GM12878 (cell line): ENCODE data around the gene NPRL2. TPM values are rescaled to one million over a fixed set of nuclear protein-coding genes. Genes with fewer than 3 reads are reported as not detected.
A peak's percentile ranks its signal among the peaks of the same experiment; 100 is the strongest.

Experiments
- ATAC-seq: fragments of 200-7000 bp; cut with Tn5 transposase; 3 replicates; pipeline ENCODE4 v1.9.1; 2020; ENCODE audit warnings: mild to moderate bottlenecking, moderate library complexity
- BruUV-seq: library from RNA; stranded (reverse); fragments of 400-500 nt; replicated peaks from 2 replicates; lab custom pipeline; 2021; lab: Mats Ljungman, UMichigan
- CTCF ChIA-PET: fragments of 300-600 bp; sonication (Branson Sonifier 250); formaldehyde crosslinking; extraction: SDS; loops from one replicate; lab custom pipeline; 2021; ENCODE audit warnings: inconsistent platforms; lab: Yijun Ruan, JAX
- POLR2A ChIA-PET: fragments of 350-600 bp; formaldehyde crosslinking; extraction: SDS; loops from one replicate; lab custom pipeline; 2021; ENCODE audit warnings: inconsistent platforms; lab: Charles Lee
- RAD21 ChIA-PET: fragments of 300-600 bp; sonication (Branson Sonifier 250); formaldehyde crosslinking; loops from one replicate; lab custom pipeline; 2023; ENCODE audit warnings: antibody characterized with exemption; ENCODE audit not compliant: unreplicated experiment; lab: Charles Lee
- SMC1A ChIA-PET: fragments of 300-600 bp; sonication (Branson Sonifier 250); formaldehyde crosslinking; loops from one replicate; lab custom pipeline; 2023; ENCODE audit not compliant: unreplicated experiment, uncharacterized antibody; lab: Charles Lee
- DNase-seq: peaks from one replicate; pipeline ENCODE4 v3.0.0-alpha.2; 2011; ENCODE audit warnings: low read depth, low spot score
- FAIRE-seq: peaks from 3 replicates; lab custom pipeline; 2011; peaks lifted over from hg19 to GRCh38; lab: Jason Lieb, UNC
- H2AFZ ChIP-seq: 2 replicates; pipeline ENCODE4 v1.6.0; 2011; ENCODE audit warnings: low read depth, low read length, control low read depth; ENCODE audit not compliant: control insufficient read depth
- H3K27ac ChIP-seq: 2 replicates; pipeline ENCODE4 v1.5.1; 2011; ENCODE audit warnings: control low read depth; ENCODE audit not compliant: control insufficient read depth, insufficient read depth
- H3K27me3 ChIP-seq, 2 experiments: replicated peaks in 1 of 2; 2 replicates each; pipeline versions ENCODE4 v1.6.0 to v1.6.1; 2011; ENCODE audit warnings: low read length in 1 of 2; ENCODE audit not compliant: control insufficient read depth in 2 of 2, insufficient read depth in 2 of 2
- H3K36me3 ChIP-seq, 2 experiments: 2 replicates each; pipeline ENCODE4 v1.5.1; 2011; ENCODE audit warnings: low read length in 1 of 2; ENCODE audit not compliant: control insufficient read depth in 2 of 2, insufficient read depth in 2 of 2
- H3K4me1 ChIP-seq: 2 replicates; pipeline ENCODE4 v1.6.1; 2011; ENCODE audit warnings: mild to moderate bottlenecking, low read length, moderate library complexity, mixed read lengths; ENCODE audit not compliant: control insufficient read depth, insufficient read depth
- H3K4me2 ChIP-seq: 2 replicates; pipeline ENCODE4 v1.6.0; 2011; ENCODE audit warnings: control low read depth; ENCODE audit not compliant: control insufficient read depth, insufficient read depth
- H3K4me3 ChIP-seq: fragments of 200-600 bp; sonication (generic); 2 replicates; pipeline ENCODE4 v1.5.1; 2016
- H3K79me2 ChIP-seq: 2 replicates; pipeline ENCODE4 v1.6.0; 2011; ENCODE audit warnings: low read length; ENCODE audit not compliant: control insufficient read depth, insufficient read depth
- H3K9ac ChIP-seq: 2 replicates; pipeline ENCODE4 v1.8.0; 2011; ENCODE audit warnings: low read length, control low read depth, mixed read lengths; ENCODE audit not compliant: control insufficient read depth, insufficient read depth
- H3K9me3 ChIP-seq: replicated peaks from 3 replicates; pipeline ENCODE4 v1.5.1; 2011; ENCODE audit warnings: mild to moderate bottlenecking, low read length; ENCODE audit not compliant: control insufficient read depth, insufficient read depth
- H4K20me1 ChIP-seq: 2 replicates; pipeline ENCODE4 v1.6.0; 2011; ENCODE audit not compliant: control insufficient read depth, insufficient read depth
- ATF2 ChIP-seq: IDR thresholded peaks from 2 replicates; pipeline ENCODE4 v1.6.1; 2012; ENCODE audit warnings: low read length, inconsistent platforms
- ELK1 ChIP-seq: IDR thresholded peaks from 2 replicates; pipeline ENCODE4 v1.6.1; 2012; ENCODE audit warnings: low read depth, low read length, improper control_type of control experiment
- ESRRA ChIP-seq: IDR thresholded peaks from 2 replicates; pipeline ENCODE4 v1.6.1; 2012; ENCODE audit warnings: mild to moderate bottlenecking, low read length, improper control_type of control experiment
- HCFC1 ChIP-seq: fragments of 150-350 bp; IDR thresholded peaks from 2 replicates; pipeline ENCODE4 v1.6.1; 2014; ENCODE audit warnings: low read length
- HDGF ChIP-seq: fragments of 450-650 bp; IDR thresholded peaks from 2 replicates; pipeline ENCODE4 v1.6.1; 2016; ENCODE audit warnings: antibody characterized with exemption
- IKZF2 ChIP-seq, 2 experiments: fragments of 450-650 bp; IDR thresholded peaks; 2 replicates each; pipeline ENCODE4 v1.6.1; 2017; ENCODE audit warnings: mild to moderate bottlenecking in 2 of 2, moderate library complexity in 2 of 2
- KLF5 ChIP-seq: fragments of 450-650 bp; IDR thresholded peaks from 2 replicates; pipeline ENCODE4 v1.6.1; 2014; ENCODE audit warnings: mild to moderate bottlenecking; ENCODE audit not compliant: partially characterized antibody
- MYC ChIP-seq: IDR thresholded peaks from 2 replicates; pipeline ENCODE4 v1.6.1; 2011; ENCODE audit warnings: mild to moderate bottlenecking, low read length, moderate library complexity, inconsistent platforms; ENCODE audit not compliant: insufficient read depth, insufficient replicate concordance, insufficient read length, severe bottlenecking
- NBN ChIP-seq: fragments of 450-650 bp; IDR thresholded peaks from 2 replicates; pipeline ENCODE4 v1.6.1; 2016
- NKRF ChIP-seq: fragments of 450-650 bp; conservative IDR thresholded peaks from 2 replicates; pipeline ENCODE4 v1.6.1; 2017; ENCODE audit warnings: mild to moderate bottlenecking, moderate library complexity
- NR2C2 ChIP-seq: IDR thresholded peaks from 2 replicates; pipeline ENCODE4 v1.6.1; 2011; ENCODE audit warnings: borderline replicate concordance, low read depth; ENCODE audit not compliant: control insufficient read depth, insufficient read length
- POLR2A ChIP-seq: IDR thresholded peaks from 2 replicates; pipeline ENCODE4 v1.6.1; 2011; ENCODE audit warnings: low read depth, mild to moderate bottlenecking, low read length
- POLR2AphosphoS2 ChIP-seq: IDR thresholded peaks from 2 replicates; pipeline ENCODE4 v1.6.1; 2011; ENCODE audit warnings: low read depth, mild to moderate bottlenecking, low read length, improper control_type of control experiment, moderate library complexity
- ZNF687 ChIP-seq: fragments of 450-650 bp; IDR thresholded peaks from 2 replicates; pipeline ENCODE4 v1.6.1; 2017; ENCODE audit warnings: mild to moderate bottlenecking, moderate library complexity
- WGBS: methylation state at CpG from one replicate; pipeline ENCODE4 v1.1.6; 2016; ENCODE audit warnings: low lambda C conversion rate; ENCODE audit not compliant: insufficient replicate concordance, insufficient coverage; ENCODE audit errors: missing lambda C conversion rate; 5-methylcytosine and 5-hydroxymethylcytosine counted together
- in situ Hi-C: fragments of 300-500 bp; cut with MboI; formaldehyde crosslinking; loops from 9 replicates; pipeline ENCODE4 v1.14.3; 2018; ENCODE audit warnings: mixed read lengths
- intact Hi-C: fragments of 100-400 bp; cut with micrococcal nuclease; formaldehyde crosslinking; loops from one replicate; pipeline ENCODE4 v1.14.2; 2022; ENCODE audit not compliant: unreplicated experiment
- polyA plus RNA-seq, 11 experiments: library from polyadenylated mRNA; depleted of rRNA in 4 of 11; unstranded in 6 of 11; stranded (reverse) in 5 of 11; fragments of >200 nt; fragmentation: Nextera tagmentation in 4 of 11; fragmentation: Illumina TruSeq in 1 of 11; extraction: Ambion mirVana in 4 of 11; extraction: Trizol in 1 of 11; gene quantifications; 1 replicate in 1 of 11; 2 replicates in 10 of 11; pipeline versions ENCODE4 v1.2.1 to v1.2.3, GENCODE V29; 2011 to 2016; ENCODE audit warnings: inconsistent platforms in 2 of 11, missing spikeins in 2 of 11, low read depth in 1 of 11
- total RNA-seq, 4 experiments: library from RNA; depleted of rRNA in 3 of 4; stranded (reverse); fragments of >200 nt in 3 of 4; fragmentation: Illumina TruSeq in 1 of 4; extraction: Trizol in 1 of 4; gene quantifications; 2 replicates each; pipeline versions ENCODE4 v1.2.1 to v1.2.3, GENCODE V29; 2013 to 2021

Gene NPRL2
- total and polyA plus RNA-seq, 10 of the 15 experiments (the other 5 are each of a cell fraction or from before 2014, with no cell fraction given), result 17.8 to 54.2 (median 32.9) TPM

GRCh38 chr3:50298836-50299637, 51.5 kb downstream of the NPRL2 start, which contains the start of the genes HYAL3 and NAA80:
Gene HYAL3, minus strand, starts transcription at chr3:50299405. Its CDS starts 3,803 bp downstream, at chr3:50295602.
Gene NAA80, minus strand, starts transcription at chr3:50299405. Its CDS starts 1,942 bp downstream, at chr3:50297463.
- peaks cover 2% of the 10 kb centered on the region; the same call in 1 of the 2 replicates for H3K79me2 ChIP-seq
- H3K4me1 ChIP-seq, result peaks cover 4% of the 10 kb centered on the region
- peak; percentile 98 for DNase-seq
- H4K20me1 ChIP-seq, result no peaks in the 10 kb centered on the region
- H3K36me3 ChIP-seq, result no peaks in the 10 kb centered on the region
- ChIA-PET RAD21 (interaction anchor here (0.7 to 2.2 kb wide), 9 partner anchors 11 to 52 kb away, joined by 3 to 15 read pairs (median 5); partner anchors contain the start of genes CYB561D2, NPRL2 and TUSC2), SMC1A (interaction anchor here (0.7 to 2.3 kb wide), 7 partner anchors 18 to 71 kb away, joined by 3 to 9 read pairs (median 3); no protein-coding TSS in a partner anchor), CTCF (interaction anchor here (0.7 to 3.5 kb wide), 14 partner anchors 20 to 243 kb away, joined by 3 to 22 read pairs (median 4); partner anchors contain the start of gene TUSC2), POLR2A (interaction anchor here (0.6 to 2.7 kb wide), 16 partner anchors 8 to 829 kb away, joined by 3 to 30 read pairs (median 4); partner anchors contain the start of genes CYB561D2, DAG1, NPRL2 and RASSF1)
- ATAC-seq, result peak; percentile 90
- H3K4me2 ChIP-seq, result peak within 1 kb of the TSS; percentile 98
- H3K9me3 ChIP-seq, result no peaks in the 10 kb centered on the region
- peak within 1 kb of the TSS; percentile 100 for H2AFZ ChIP-seq
- under 1% methylated on average over 47 of the region's 61 CpGs for WGBS
- intact Hi-C loops (loop anchor here (1.0 to 5.0 kb wide), 2 partner anchors 22 to 38 kb away; no protein-coding TSS in a partner anchor), in situ Hi-C loops (no loop called here)
- H3K9ac ChIP-seq, result peak within 1 kb of the TSS; percentile 89
- peak; percentile 99 for FAIRE-seq
- peak within 1 kb of the TSS; percentile 83 for H3K27ac ChIP-seq
- BruUV-seq, result no TSS peak
- H3K27me3 ChIP-seq, result no peaks in the 10 kb centered on the region
- peak within 1 kb of the TSS; percentile 82 for H3K4me3 ChIP-seq
- no peak for TF ChIP-seq ELK1
- no peak for TF ChIP-seq NR2C2
- peak; percentile 27 to 55; a peak in 2 of 4 replicates for TF ChIP-seq IKZF2 (IDR thresholded peaks at IDR 0.05)
- peak; percentile 77 for TF ChIP-seq ZNF687
- peak; percentile 93 for TF ChIP-seq NKRF
- peak; percentile 73 for TF ChIP-seq MYC
- no peak for TF ChIP-seq ESRRA
- peak; percentile 40; the same call in 1 of the 2 replicates for TF ChIP-seq HCFC1
- peak; percentile 99 for TF ChIP-seq POLR2A
- TF ChIP-seq HDGF, result peak; percentile 100
- TF ChIP-seq NBN, result peak; percentile 93
- TF ChIP-seq ATF2, result no peak
- TF ChIP-seq KLF5, result peak; percentile 50
- TF ChIP-seq POLR2AphosphoS2, result peak; percentile 81; the same call in 1 of the 2 replicates
